GM11168 (cell line): Measurements from ENCODE around the gene COX4I1.

Experiments
- in situ Hi-C: fragments of 300-500 bp; cut with MboI; formaldehyde crosslinking; loops from one replicate; pipeline ENCODE4 v1.12.0; 2022; ENCODE audit warnings: low sequenced_read_pairs; ENCODE audit not compliant: unreplicated experiment

The COX4I1 gene

DNA sequence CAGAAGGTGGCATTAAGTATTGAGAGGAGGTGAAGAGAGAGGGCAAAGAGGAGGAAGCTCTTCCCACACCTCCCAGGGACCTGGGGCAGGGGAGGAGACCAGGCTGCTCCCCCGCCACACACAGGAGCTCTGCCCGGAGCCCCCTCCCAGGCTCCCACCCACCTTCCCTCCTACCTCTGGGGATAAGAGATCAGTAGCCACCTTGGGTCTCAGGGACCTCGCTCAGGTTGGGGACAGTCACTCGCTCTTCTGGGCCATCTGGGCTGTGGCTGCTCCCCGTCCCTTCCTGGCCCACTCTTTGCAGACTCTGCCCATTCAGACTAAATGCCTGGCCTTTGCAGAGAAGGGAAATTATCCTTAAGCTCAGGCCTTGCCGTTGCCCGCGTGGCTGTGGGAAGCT is 33.7 kb upstream of the COX4I1 start:
- in situ Hi-C loops = no loop called here

DNA sequence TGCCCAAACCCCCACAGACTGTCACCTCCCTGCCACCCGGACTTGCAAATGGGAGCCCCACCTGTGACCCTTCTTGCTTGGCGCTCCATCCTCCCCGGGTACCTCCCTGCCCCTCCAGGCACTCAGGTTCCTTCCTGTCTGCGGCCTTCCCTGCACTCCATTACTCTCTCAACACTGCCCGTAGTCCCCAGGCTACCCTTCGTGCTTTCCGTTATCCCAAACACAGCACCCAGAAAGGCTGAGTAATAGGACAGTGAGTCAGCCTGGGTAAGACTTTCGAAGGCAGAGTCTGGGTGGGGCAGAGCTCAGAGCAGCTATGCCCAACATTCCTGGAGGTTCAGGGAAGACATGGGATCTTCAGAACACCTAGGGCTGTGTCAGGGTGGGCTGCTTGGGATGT is 32.0 kb upstream of the COX4I1 start:
- in situ Hi-C loops = no loop called here

DNA sequence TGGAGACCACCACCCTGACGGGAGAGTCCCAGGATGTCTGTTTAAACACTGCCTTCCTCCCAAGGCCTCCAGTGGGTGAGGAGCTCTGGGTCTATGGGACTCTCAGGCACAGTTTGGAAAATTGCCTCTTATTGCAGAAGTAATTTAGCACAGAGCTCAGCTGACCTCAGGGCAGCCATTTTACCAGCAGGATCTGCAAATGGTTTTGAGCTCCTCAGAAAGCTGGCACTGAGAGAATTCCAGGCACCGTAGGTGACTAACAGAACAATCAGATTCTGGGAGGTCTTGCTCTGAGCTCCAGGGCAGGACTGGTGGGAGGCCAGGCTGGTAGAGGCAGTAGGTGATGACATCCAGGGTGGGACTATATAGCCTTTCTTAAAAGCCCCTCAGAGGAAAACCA is 31.3 kb upstream of the COX4I1 start:
- in situ Hi-C loops = no loop called here

DNA sequence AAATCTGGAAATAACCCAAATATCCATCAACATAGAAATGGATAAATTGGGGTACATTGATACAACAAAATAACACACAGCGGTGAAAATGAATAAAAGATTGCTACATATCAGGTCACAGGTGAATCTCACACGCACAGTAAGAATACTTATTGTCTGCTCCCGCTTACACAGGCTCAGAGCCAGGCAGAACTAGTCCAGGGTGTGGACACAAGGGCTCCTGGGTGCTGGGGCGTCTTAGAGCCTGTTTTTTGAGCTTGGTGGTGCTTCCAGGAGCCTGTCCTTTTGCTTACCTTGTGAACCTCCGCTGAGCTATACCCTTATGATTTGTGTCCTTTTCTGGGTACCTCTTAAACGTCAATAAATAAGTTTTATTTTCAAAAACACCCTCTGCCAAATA is 28.8 kb upstream of the COX4I1 start:
- in situ Hi-C loops = no loop called here

DNA sequence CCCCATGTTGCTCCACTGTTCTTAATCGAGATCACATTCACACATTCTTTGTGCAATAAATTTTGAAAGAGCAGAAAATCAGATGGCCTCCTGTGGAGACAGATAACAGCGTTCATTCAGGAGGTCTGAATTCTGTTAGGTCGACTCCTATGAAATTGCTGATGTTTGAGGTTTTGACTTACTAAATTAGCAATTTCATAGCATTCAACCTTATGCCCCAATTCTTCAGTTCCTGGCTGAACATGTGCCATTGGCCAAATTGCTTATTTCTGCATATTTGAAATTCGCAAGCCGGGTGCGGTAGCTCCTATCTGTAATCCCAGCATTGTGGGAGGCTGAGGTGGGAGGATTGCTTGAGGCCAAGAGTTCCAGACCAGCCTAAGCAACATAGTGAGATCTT is 26.5 kb upstream of the COX4I1 start:
- in situ Hi-C loops = no loop called here

DNA sequence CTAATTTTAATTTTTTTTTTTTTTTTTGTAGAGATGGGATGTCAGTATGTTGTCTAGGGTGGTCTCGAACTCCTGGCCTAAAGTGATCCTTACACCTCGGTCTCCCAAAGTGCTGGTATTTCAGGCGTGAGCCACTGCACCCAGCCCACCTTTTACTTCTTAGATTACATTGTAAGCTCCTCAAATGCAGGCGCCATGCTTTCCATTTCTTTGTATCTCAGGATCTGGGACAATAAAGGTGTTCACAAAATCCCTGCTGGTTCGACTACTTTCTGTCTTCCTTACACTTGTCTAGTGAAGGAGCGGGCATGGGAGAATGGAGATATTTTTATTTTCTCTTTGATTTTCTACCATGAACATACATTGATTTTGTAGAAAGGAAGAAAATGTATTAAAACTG is 25.4 kb upstream of the COX4I1 start:
- in situ Hi-C loops = no loop called here

DNA sequence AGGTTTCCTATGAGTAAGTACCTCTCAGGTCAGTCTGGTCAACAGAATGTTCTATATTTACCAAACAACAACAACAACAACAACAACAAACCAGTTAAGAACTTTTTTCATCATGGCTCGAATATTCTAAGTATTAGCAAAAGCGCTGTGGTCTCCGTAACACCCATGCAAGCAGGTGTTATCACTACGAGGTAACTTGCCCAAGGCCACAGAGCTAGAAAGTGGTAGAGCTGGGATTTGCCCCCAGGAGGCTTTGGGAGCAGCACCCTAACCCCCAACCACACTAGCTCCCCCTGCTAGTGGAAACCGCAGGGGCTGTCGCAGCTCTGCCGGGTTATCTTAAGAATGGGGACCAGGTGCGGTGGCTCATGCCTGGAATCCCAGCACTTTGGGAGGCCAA is 24.7 kb upstream of the COX4I1 start:
- in situ Hi-C loops = no loop called here

DNA sequence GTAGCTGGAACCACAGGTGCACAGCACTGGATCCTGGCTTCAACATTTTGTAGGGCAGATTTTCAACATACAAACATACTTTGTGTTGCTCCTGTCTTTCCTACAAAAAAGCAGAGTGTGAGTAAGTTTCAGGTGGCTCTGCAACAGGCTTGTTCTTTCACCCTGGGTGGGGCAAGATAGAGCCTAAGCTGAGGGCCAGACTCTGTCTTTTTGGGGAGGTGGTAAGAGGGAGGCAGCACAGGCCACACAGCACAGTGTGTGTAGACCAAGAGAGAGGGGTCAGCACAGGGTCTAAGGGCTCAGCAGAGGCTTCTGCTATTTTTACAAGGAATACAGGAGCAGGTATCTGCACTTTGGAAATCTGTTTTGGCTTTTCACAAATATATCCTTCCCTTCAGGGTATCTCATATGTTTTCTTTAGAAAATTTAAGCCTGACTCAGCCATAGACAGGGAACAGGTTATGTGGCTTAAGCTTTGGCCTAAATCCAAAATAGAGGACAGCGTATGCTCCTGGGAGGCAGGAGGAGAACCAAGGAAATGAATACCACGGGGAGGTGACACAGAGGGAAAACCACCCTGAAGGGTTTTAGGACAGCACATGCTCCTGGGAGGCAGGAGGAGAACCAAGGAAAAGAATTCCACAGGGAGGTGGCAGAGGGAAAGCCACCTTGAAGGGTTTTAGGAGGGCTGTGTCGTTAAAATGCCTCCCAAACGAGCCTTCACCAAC is 21.7 kb upstream of the COX4I1 start:
- in situ Hi-C loops = no loop called here

DNA sequence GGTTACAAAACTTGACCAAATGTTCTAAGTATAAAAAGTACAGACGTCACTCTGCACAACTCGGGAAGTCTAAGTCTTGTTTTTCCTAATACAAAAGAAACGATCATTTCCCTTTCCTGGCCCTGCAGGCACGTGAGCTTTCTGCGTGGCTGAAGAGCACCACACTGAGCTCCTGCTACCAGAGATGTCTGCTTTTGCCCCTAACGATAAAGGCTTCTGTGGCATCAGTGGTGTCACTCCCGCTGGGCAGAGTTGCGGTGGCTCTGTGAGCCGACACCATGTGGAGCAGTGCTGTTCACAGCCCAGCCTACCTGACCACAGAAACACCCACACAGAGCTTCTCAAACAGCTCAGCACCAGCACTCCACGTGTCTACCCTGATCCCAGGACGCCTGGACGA is 20.6 kb upstream of the COX4I1 start:
- in situ Hi-C loops = no loop called here

DNA sequence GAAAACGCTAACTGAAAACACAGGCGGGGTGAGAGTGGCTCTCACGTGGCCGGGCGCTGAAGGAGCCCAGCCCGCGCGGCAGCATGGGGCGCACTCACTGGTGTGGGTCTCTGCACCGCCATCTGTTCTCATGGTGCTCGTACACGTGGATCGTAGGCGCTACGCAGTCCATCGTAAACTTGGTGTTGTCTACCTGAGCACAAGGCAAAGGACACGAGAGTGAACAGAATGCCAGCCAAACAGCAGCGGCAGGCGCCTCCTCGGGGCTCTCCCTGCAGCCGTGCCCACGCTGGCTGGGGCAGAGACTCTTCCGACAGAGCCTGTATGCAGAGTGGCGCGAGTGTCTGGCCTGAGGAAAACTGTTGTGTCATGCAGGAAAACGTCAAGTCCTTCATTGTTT is 19.2 kb upstream of the COX4I1 start:
- in situ Hi-C loops = no loop called here

DNA sequence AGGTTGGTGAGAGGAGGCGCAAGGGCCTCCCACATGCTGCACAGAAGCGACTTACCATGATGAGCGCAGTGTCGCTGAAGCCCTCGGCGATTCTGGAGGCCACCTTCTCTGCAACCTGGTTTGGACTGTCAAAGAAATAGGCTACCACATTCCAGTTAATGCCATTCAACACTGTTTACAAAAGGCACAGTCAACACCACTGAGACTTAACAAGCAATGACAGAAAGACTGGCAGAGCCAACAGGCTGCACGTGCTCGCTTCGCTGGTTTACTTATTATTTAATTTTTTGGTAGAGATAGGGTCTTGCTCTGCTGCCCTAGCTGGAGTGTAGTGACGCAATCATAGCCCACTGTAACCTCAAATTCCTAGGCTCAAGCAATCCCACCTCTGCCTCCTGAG is 18.3 kb upstream of the COX4I1 start:
- in situ Hi-C loops = no loop called here

DNA sequence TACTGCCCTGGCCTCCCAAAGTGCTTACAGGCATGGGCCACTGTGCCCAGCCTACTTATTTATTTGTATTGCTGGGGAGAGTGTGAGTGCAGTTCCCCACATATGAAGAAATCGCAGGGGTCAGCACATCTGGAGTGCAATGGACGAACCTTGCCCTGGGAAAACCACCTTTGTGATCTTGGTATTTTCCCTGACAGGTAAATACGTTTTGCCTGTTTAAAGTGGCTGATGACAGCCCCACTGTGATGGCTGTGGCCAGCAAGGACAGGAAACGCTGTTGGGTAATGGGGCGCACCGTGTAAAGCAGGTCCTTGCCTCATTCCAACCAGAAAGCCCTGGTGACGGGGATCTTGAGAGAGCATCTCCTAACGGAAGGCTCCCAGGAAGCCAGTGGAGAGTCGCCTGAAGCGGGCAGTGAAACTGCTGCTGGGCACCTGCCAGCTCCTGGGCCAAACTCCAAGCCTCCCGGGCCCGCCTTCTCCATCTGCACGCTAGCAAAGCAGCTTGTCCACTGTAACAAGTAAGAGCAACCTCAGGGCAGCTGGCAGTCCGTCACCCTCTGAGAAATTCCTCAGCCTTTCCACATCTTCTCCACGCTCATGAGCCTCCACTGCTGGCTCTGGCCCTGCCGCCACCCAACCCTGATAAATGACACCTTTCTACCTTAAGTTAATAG is 17.7 kb upstream of the COX4I1 start:
- in situ Hi-C loops = no loop called here

DNA sequence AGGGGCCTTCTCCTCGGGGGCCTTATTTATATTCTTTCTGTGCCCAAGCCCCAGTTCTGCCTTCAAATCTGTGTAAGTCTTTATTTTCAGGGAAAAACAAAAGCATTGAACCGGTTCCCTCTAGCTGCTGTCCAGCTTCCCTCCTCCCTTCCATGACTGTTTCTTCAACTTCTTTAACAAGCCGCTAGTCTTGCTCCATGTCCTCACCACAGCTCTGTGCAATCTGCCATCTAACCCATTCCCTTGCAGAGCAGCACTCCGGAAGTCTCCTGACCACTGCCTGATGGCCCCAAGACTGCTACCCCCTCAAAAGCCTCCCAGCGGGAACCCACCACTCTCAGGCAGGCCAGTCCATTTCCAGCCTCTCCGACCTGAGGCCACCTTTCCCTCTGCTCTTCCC is 17.0 kb upstream of the COX4I1 start:
- in situ Hi-C loops = no loop called here

DNA sequence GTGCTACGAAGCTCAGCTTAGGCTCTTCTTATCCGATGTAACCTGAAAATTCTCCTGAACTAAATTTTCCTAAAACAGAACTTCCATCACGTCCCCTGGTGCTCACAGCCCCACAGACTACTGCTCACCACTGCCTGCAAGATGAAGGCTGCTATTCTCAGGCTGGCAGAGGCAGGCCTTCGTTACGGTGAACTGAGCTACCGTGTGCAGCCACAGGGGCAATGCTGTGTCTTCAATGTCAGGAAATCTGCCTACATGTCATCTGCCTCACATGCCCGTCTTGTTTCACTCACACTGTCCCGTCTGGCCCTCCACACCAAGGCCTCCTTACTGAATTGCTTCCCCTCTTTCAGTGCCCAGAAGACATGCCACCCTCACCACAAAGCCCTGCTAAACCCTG is 16.1 kb upstream of the COX4I1 start:
- in situ Hi-C loops = no loop called here

DNA sequence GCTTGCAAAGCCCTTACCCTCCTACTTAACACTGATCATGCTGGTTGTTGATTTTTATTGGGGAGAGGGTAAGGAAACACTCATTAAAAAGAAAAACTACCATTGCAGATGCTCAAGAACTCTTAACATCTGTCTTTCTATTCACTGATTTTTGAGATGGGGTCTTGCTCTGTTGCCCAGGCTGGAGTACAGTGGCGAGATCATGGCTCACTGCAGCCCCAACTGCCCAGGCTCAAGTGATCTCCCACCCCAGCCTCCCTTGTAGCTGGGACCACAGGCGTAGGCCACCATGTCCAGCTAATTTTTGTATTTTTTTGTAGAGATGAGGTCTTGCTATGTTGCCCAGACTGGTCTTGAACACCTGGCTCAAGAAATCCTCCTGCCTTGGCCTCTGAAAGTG is 14.7 kb upstream of the COX4I1 start:
- in situ Hi-C loops = no loop called here

DNA sequence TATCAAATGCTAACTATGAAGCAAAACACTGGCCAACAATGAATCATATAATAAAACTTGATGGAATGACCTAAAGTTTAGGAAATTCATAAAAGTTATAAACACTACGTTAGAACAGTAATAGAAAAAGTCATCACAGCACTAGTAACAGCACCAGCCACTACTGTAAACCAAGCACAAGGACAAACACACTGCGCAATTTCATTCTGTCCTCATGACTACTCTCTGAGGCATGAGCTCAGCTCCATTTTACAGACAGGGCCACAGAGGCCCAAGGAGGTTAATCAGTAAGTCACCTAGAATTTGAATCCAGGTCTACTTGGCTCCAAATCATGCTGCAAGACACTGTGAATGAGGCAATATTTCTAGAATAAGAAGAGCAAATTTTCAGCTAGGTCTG is 13.6 kb upstream of the COX4I1 start:
- in situ Hi-C loops = no loop called here

DNA sequence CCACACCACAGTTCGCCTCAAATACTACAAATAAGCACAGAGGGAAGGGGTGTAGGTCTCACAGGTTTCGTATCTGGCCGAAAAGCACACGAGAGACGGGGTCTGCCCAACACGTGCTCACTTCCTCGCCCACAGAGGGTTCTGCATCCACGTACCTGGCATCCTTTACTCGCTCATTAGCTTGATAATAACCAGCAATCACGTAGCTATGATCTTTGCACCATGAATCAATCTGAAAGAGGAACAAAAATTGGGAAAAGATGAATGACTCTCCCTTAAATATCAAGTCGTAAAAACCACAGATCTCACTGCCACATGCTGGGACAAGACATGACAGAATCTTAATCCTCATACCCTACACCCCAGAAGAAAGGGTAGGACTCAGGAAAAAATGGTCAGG is 10.7 kb upstream of the COX4I1 start:
- in situ Hi-C loops = no loop called here

DNA sequence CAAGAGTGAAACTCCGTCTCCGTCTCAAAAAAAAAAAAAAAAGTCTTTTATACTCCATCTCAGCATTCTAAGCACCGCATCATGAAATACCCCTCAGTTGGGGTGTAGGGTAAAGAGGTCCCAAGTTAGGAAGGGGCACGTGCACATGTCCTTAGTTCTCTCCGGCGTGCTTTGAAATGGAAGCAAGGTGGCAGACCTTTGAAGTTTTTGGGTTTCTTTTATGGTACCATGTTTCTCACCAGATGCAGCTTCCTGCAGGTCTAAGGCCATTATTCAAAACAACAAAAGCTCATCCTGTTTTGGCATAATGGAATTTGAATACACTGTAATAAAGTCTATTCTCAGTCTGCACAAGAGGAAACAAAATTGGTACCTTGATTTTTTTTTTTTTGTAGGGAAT is 9.7 kb upstream of the COX4I1 start:
- in situ Hi-C loops = no loop called here

DNA sequence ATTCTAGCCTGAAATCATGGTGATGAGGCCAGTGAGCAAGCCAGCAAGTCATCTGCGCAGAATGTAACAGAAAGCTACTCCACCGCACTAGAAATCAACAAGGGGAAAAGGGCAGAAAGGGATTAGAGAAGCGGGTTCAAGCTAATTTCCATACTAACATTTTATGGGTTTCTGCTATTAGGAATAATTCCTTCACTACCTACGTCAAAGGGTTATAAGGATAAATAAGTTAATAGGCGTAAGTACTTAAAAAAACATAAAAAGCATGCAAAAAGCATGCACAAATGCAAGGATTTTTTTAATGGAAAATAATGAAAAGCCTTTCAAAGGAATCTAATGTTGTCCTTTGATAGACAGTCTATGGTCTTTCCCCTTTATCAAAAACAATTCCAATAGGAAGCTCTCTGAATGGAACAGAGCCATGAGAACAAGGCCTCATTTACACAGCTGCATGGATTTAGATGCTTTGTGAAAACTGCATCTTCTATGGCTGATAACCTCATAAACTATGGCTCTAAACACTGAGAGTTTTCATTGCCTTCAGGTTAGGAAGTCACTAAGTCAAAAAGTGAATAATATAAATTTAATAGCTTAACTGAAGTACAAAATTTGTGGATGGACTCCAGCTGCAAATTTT is 5.7 kb upstream of the COX4I1 start:
- in situ Hi-C loops = no loop called here

DNA sequence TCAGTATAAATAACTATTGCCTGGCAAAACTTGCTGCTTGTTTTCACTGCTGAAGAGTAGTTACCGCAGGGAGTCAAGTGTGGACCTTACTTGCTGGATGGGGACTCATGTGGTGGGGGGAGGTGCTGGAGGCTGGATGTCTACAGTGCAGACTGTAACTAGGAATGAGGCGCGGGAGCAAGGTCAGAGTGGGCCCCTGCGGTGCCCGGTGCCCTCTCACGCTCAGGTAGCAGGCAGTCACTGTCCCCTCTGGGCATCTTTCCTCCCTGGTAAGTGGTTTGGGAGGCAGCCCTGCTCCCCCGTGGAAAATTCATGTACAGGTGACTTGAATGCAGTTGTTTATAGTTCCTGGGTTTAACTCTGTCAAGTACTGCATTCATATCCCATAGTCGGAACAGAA is 4.8 kb upstream of the COX4I1 start:
- in situ Hi-C loops = no loop called here

DNA sequence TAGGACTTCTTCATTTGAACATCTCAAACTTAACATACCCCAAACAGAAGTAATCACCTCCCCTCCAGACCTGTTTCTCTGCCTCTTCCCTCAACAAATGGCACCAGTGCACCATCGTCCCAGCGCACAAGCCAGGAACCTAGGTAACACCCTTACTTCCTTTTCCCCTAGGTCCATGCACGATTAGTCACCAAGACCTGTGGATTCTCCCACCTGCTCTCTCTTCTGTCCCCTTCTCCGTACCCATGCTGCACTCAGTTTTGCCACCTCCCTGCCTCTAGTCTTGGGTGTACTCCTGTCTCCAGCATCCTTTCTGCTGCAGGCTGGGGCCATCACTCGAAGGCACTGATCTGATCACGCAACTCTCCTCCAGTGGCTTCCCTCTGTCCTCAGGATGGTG is 3.3 kb upstream of the COX4I1 start:
- in situ Hi-C loops = no loop called here

DNA sequence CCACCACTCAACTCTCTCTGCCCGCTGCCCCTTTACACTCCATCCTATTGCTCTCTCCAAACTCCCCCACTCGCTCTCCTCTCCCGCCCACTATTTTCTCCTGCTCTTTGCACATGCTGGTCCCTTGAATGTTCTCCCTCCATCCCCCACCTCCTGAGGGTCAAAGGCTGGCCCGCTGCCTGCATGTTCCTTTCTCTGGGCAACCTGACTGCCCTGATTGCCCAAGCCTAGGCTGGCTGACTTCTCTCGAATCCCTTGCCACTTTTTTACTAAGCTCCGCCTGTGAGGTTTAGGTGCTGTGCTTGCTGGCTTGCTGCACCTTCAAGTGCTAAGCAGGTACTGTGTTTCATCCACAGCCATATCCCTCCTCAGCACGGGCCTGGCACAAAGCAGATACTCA is 2.9 kb upstream of the COX4I1 start:
- in situ Hi-C loops = no loop called here
